ENCODE measurements around the gene VCPKMT.

DNA sequence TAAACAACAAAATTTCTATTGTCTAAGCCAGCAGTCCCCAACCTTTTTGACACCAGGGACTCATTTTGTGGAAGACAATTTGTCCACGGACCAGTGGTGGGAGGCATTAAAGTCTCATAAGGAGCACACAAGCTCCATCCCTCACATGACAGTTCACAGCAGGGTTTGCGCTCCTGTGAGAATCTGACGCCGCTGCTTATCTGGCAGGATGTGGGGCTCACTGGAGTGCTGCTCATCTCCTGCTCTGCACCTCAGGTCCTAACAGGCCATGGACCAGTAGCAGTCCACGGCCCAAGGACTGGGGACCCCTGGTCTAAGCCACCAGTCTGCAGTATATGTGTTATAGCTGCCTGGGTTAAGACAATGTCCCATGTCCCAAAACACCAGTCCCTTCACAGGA lies 27.2 kb downstream of the VCPKMT start:
- TF ChIP-seq GATA3 (IDR thresholded peaks at IDR 0.05; ENCODE audit: low read depth, low read length) (no peak), GATA2 (IDR thresholded peaks at IDR 0.05; ENCODE audit: low read depth, low read length) (no peak)
